GM18511 (cell line): ENCODE data around the gene CEMIP2.
"Not testable (repeated sequence)": the region's sequence is repeated elsewhere in the genome, so short reads cannot be mapped to it uniquely, and the experiment has no call there.

Source experiments
- ATAC-seq: cut with Tn5 transposase; IDR thresholded peaks from one replicate; pipeline ENCODE4 v1.9.1; 2021; ENCODE audit warnings: mild to moderate bottlenecking, moderate library complexity; ENCODE audit not compliant: unreplicated experiment

CEMIP2 gene

GRCh38 chr9:71681104-71681707 lies 87.1 kb downstream of the CEMIP2 start:
- ATAC-seq = peak; percentile 67

GRCh38 chr9:71680189-71680980 lies 87.9 kb downstream of the CEMIP2 start:
- ATAC-seq = peak; percentile 64

- no peak for ATAC-seq
Measured at GRCh38 chr9:71678999-71679398, 89.3 kb downstream of the CEMIP2 start.

DNA sequence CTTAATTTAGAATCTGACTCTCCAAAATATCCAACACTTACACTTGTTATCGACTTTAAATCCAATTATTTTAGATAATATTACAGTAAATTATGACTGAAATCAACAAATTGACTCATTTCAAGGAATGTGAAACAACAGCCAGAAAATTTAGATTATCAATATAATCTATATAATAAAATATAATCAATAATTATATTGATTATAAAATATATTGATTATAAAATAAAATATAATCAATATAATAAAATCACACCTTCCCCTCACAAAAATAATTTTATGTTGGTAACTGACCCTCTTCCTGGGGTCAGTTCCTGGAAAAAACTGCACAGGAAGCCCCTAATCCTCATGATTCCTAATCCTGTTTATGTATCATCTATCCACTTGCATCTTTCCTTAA lies 91.1 kb downstream of the CEMIP2 start:
- ATAC-seq = no peak

DNA sequence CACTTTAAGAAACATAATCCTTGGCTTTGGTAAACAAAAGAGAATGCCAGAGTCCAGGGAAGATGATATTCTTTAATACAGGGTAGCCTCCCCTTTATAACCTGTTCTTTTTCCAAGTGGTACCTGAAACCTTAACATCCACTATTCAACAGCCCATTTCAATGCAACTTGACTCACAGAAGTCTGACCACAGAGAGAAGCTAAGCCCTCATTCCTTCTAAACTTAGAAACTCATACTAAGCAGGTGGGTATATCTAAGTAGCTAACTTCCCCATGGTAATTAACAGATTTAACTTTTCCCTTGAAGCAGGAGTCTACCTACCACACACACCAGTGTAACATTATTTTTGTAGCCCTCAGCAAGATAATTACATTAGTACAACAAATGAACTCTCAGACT lies 91.9 kb downstream of the CEMIP2 start:
- ATAC-seq = peak; percentile 58

- ATAC-seq = no peak
Measured at GRCh38 chr9:71675857-71676165, 92.5 kb downstream of the CEMIP2 start.

- no peak for ATAC-seq
Measured at GRCh38 chr9:71675105-71675856, 93.0 kb downstream of the CEMIP2 start.

DNA sequence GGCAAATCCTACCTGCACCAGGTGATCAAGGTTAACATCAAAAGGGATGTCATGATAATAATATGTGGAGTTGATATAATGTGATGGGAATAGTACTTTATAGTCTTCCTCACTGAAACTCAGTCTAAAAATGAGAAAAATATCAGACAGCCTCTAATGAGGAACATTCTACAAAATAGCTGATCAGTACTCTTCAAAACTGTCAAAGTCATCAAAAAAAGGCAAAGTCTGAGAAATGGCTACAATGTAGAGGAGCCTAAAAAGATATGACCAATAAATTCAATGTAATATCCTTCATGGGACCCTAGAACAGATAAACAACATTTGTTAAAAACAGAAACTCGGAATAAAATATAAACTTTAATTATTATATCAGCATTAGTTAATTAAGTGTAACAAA lies 95.7 kb downstream of the CEMIP2 start:
- ATAC-seq = no peak

DNA sequence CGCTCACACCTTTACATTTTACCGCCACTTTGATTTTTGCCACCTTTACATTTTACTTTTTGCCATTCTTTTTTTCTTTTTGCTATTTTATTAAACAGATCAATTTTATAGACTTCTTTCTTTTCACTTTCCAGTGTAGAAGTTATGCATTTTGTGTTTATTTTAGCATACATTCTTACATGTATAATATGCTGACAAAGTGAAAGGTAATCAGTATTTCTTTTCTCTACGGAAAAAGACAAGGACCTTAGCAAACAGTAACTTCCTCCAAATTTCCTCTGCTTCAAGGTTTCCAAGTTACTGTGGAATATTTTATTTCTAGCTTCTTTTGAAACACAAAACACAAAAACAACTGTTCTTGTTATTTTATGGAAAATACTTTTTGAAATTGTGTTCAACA lies 97.0 kb downstream of the CEMIP2 start:
- no peak for ATAC-seq

- no peak for ATAC-seq
Measured at GRCh38 chr9:71670121-71670520, 98.2 kb downstream of the CEMIP2 start.

GRCh38 chr9:71669284-71669995 lies 98.9 kb downstream of the CEMIP2 start:
- ATAC-seq = no peak

DNA sequence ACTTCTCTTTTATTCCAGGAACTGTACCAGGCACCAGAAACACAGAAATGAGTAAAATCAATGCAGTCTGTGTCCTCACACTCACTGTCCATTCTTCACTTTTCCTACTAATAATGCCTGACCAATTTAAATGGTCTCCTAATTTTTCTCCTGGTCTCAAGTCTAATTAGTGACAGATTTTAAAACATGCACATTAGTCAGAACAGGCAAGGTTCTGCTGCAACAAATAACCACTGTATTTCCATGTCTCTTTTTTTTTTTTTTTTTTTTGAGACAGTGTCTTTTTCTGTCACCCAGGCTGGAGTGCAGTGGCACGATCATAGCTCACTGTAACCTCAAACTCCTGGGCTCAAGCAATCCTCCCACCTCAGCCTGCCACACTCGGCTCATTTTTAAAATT lies 99.6 kb downstream of the CEMIP2 start:
- no peak for ATAC-seq

DNA sequence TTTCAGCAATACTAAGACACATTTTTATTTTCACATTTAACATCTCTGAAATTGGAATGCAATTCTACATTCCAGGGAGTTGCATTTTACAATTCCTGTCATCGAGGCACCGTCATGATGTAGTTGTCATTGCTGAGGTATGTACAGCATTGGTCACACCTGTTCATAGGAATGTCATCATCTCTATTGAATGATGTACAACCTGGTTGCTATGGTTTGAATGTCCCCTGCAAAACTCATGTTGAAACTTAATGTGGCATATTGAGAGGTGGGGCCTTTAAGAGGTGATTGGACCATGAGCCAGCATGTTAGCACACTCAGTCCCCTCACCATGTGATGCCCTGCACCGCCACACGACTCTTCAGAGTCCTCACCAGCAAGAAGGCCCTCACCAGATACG lies 103.1 kb downstream of the CEMIP2 start:
- ATAC-seq = no peak

GRCh38 chr9:71664566-71664965 lies 103.7 kb downstream of the CEMIP2 start:
- no peak for ATAC-seq

- no peak for ATAC-seq
Measured at GRCh38 chr9:71663931-71664459, 104.3 kb downstream of the CEMIP2 start.

DNA sequence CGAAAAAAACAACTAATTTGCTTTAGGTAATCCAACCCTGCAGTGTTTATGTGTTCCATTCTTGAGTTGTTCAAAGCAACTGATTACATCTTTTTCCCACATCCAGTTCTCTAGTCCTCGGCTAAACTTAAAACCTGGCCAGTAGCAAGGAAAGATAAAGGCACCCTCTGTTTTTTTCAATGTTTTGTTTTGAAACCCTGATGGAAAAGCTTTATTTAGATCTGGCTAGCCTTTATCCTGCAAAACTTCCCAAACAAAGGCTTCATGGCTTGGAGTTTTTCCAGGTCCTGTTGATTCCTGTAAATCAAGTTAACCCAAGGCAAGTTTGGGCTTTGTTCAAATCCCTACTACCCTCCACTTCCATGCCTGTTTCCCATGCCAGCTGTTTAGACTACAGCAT lies 105.1 kb downstream of the CEMIP2 start:
- no peak for ATAC-seq

DNA sequence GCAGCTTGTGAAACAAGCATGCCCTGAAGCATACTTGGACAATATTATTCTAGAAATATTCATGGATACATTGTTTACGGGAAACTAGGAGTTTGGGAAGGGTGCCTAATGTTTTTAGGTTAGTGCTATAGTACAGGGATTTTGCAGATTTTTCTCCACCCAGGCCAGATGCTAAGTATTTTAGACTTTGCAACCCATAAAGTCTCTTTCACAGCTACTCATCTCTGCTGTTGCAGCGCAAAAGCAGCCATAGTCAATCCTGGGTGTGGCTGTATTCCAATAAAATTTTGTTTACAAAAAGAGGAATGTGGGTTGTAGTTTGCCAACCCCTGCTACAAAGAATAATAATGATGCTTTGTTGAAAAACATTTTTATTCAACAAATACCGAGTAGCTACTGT lies 106.2 kb downstream of the CEMIP2 start:
- no peak for ATAC-seq

DNA sequence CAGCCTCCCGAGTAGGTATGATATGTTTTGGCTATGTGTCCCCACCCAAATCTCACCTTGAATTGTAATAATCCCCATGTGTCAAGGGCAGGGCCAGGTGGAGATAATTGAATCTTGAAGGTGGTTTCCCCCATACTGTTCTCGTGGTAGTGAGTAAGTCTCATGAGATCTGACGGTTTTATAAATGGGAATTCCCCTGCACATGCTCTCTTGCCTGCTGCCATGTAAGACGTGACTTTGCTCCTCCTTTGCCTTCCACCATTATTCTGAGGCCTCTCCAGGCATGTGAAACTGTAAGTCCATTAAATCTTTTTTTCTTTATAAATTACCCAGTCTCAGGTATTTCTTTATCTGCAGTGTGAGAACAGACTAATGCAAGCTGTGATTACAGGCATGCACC lies 111.0 kb downstream of the CEMIP2 start:
- not testable (repeated sequence) for ATAC-seq

GRCh38 chr9:71656496-71656895 lies 111.8 kb downstream of the CEMIP2 start:
- ATAC-seq = no peak

GRCh38 chr9:71655778-71656177 lies 112.5 kb downstream of the CEMIP2 start:
- no peak for ATAC-seq

DNA sequence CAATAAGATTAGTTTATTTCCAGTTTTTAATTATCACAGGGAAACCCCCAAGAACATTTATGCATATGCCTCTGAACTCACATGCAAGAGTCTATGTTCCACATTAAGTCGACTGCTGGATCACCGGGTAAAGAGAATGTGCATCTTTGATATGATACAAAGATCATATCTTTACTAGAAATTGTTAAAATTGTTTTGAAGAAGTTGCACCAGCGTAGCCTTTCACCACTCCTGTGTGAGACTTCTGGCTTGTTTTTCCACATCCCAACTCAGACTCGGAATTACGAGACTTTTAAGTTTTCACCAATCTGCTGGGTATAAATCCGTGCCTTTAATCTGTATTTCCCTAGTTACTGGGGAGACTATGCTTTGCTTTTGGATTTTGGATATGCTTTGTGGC lies 113.2 kb downstream of the CEMIP2 start:
- ATAC-seq = no peak
